Ishikawa (cell line): Measurements from ENCODE around the gene EVA1B.

Experiments
- CEBPB ChIP-seq: IDR thresholded peaks from 2 replicates; pipeline ENCODE4 v1.6.1; 2012
- CREB1 ChIP-seq: IDR thresholded peaks from 2 replicates; pipeline ENCODE4 v1.6.1; 2012; ENCODE audit warnings: low read depth
- EGR1 ChIP-seq: IDR thresholded peaks from 2 replicates; pipeline ENCODE4 v1.6.1; 2012
- EP300 ChIP-seq: IDR thresholded peaks from 2 replicates; pipeline ENCODE4 v1.6.1; 2012; ENCODE audit warnings: borderline replicate concordance
- FOXM1 ChIP-seq: IDR thresholded peaks from 2 replicates; pipeline ENCODE4 v1.6.1; 2012; ENCODE audit warnings: low read depth, borderline replicate concordance
- MAX ChIP-seq: IDR thresholded peaks from 2 replicates; pipeline ENCODE4 v1.6.1; 2012
- NFIC ChIP-seq: IDR thresholded peaks from 2 replicates; pipeline ENCODE4 v1.6.1; 2012
- RAD21 ChIP-seq: IDR thresholded peaks from 2 replicates; pipeline ENCODE4 v1.6.1; 2012; ENCODE audit warnings: low read depth
- REST ChIP-seq: IDR thresholded peaks from 2 replicates; pipeline ENCODE4 v1.6.1; 2012; ENCODE audit warnings: low read depth, mild to moderate bottlenecking
- TAF1 ChIP-seq: IDR thresholded peaks from 2 replicates; pipeline ENCODE4 v1.6.1; 2012; ENCODE audit warnings: low read depth, mild to moderate bottlenecking
- TCF12 ChIP-seq: IDR thresholded peaks from 2 replicates; pipeline ENCODE4 v1.6.1; 2012; ENCODE audit warnings: low read depth
- TEAD4 ChIP-seq: IDR thresholded peaks from 2 replicates; pipeline ENCODE4 v1.6.1; 2012
- USF1 ChIP-seq: IDR thresholded peaks from 2 replicates; pipeline ENCODE4 v1.6.1; 2012
- YY1 ChIP-seq: IDR thresholded peaks from 2 replicates; pipeline ENCODE4 v1.6.1; 2012; ENCODE audit warnings: low read depth
- ZBTB7A ChIP-seq: IDR thresholded peaks from 2 replicates; pipeline ENCODE4 v1.6.1; 2012; ENCODE audit warnings: low read depth

The EVA1B gene

GRCh38 chr1:36304521-36304920, 18.9 kb downstream of the EVA1B start:
- TF ChIP-seq CEBPB: no peak
- no peak for TF ChIP-seq TEAD4
- TF ChIP-seq EP300: no peak
- TF ChIP-seq NFIC: no peak
- no peak for TF ChIP-seq USF1
- no peak for TF ChIP-seq ZBTB7A
- TF ChIP-seq CREB1: no peak
- TF ChIP-seq TCF12: no peak
- no peak for TF ChIP-seq EGR1
- TF ChIP-seq MAX: no peak
- no peak for TF ChIP-seq RAD21
- TF ChIP-seq YY1: no peak

- no peak for TF ChIP-seq TAF1
- no peak for TF ChIP-seq NFIC
- TF ChIP-seq TEAD4: no peak
These were observed 19.6 kb downstream of the EVA1B start for GRCh38 chr1:36303650-36304360.

- TF ChIP-seq TCF12 (no peak), CREB1 (no peak), FOXM1 (no peak), USF1 (no peak), NFIC (no peak), REST (no peak), TAF1 (no peak)
These were observed 20.2 kb downstream of the EVA1B start for GRCh38 chr1:36303244-36303643.

- no peak for TF ChIP-seq MAX
- no peak for TF ChIP-seq TAF1
- no peak for TF ChIP-seq FOXM1
- no peak for TF ChIP-seq CREB1
- TF ChIP-seq TEAD4: no peak
These were observed 22.2 kb downstream of the EVA1B start for GRCh38 chr1:36301220-36301619.

GRCh38 chr1:36300526-36300925, 22.9 kb downstream of the EVA1B start:
- no peak for TF ChIP-seq EP300
- no peak for TF ChIP-seq TAF1
- no peak for TF ChIP-seq TEAD4
- no peak for TF ChIP-seq EGR1
- no peak for TF ChIP-seq MAX
- no peak for TF ChIP-seq CEBPB
- TF ChIP-seq ZBTB7A: no peak
- TF ChIP-seq NFIC: no peak
- no peak for TF ChIP-seq CREB1
- no peak for TF ChIP-seq FOXM1
- TF ChIP-seq RAD21: no peak
- no peak for TF ChIP-seq REST
- no peak for TF ChIP-seq TCF12
- no peak for TF ChIP-seq USF1
- TF ChIP-seq YY1: no peak

GRCh38 chr1:36298640-36299039, 24.8 kb downstream of the EVA1B start:
- TF ChIP-seq TEAD4 (no peak), USF1 (no peak), NFIC (no peak), TCF12 (no peak), EP300 (no peak), TAF1 (no peak), EGR1 (no peak), CREB1 (no peak), ZBTB7A (no peak), FOXM1 (no peak), RAD21 (no peak), CEBPB (no peak), MAX (no peak), YY1 (no peak), REST (no peak)
